IPS-18c (cell line): Measurements from ENCODE around the gene MAGI1.
A peak's percentile ranks its signal among the peaks of the same experiment; 100 is the strongest.
"Not testable (repeated sequence)": the region's sequence is repeated elsewhere in the genome, so short reads cannot be mapped to it uniquely, and the experiment has no call there.

ENCODE experiments used
- H3K4me3 ChIP-seq: 2 replicates; pipeline ENCODE4 v1.7.0; 2013; ENCODE audit warnings: low read depth, mild to moderate bottlenecking, low read length, moderate library complexity; ENCODE audit not compliant: insufficient read depth
- H3K9me3 ChIP-seq: one replicate; pipeline ENCODE4 v1.6.1; 2013; ENCODE audit warnings: mild to moderate bottlenecking, low read length, moderate library complexity; ENCODE audit not compliant: control insufficient read depth, insufficient read depth

The MAGI1 gene

GRCh38 chr3:65912647-65913046 is 126.1 kb downstream of the MAGI1 start:
- H3K9me3 ChIP-seq = no peaks in the 10 kb centered on the region
- H3K4me3 ChIP-seq = no peak overlapping the region

DNA sequence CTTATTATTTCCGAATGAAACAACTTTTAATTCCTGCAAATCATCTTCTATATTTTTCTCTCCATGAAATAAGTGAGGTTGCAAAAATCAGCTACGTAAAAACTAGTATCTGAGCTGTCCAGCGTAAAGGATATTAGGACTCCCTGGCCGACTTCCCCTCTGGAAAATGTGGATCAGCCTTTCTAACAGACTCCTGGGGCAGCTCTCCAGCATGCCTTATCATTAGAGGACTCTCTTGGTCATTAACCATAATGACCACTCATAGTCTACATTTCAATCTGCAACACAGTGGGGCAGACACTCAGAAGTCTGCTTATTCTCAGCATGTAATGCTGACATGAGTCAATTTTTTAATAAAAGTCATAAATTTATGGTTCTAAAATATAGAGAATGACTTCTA is 130.1 kb downstream of the MAGI1 start:
- H3K9me3 ChIP-seq = no peaks in the 10 kb centered on the region

DNA sequence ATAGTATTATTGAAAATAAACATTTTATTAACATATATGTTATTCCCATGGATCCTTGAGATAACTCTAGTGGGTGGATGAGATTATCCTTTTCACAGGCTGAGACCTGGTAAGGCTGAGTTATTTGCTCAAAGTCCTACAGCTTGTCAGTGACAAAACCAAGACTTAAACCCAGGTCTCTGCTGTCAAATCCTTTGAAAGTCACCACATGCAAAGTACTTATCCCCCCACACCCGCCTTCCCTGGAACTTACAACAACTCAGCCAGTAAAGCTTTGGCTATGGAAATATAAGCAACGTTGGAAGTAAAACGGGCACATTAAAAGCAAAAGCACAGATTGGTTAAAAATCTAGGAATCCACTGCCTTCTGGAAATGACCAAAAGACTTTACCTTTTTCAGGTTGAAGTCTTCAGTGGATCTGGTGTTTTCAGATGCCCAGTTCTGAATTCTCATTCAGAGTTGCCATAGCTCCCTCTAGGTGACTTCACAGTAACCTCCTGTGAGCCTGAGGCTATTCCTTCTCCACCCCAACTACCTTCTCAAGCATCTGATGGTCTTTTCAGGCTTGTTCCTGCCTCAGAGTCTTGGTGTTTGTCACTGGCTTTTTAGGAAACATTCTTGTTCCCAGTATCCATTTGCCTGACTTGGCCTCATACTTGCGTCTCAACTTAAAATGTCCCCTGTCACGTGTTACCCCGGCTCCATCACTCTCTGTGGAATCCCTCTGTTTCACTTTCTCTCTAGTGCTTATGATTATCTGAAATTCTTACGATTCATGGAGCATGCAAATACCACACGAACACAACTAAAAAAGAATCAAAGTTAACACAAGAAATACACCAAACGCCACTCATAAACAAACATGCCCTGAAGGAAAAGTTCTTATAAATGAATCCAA is 131.2 kb downstream of the MAGI1 start:
- H3K4me3 ChIP-seq = no peak overlapping the region
- H3K9me3 ChIP-seq = no peaks in the 10 kb centered on the region

More for the DNA sequence above, 130.1 kb downstream of the MAGI1 start:
- H3K4me3 ChIP-seq = no peak overlapping the region

DNA sequence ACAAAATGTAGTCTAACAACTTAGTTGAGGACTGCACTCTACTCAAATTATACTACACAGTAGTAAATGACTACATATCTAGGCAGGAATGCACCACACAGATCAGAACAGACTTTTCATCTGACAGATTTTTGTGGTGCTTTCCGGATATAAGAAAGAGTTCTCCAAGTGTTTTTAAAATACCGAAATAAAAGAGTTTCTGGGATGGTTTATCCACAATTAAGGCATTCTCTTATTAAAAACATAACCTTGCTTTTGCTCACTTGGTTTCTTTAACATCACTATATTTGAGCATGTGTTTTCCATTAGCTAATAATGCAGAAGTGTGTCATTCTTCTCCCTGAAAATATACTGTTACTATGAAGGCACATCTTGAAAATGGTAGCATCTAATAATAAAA is 132.9 kb downstream of the MAGI1 start:
- Histone ChIP-seq H3K4me3 (no peak overlapping the region), H3K9me3 (no peaks in the 10 kb centered on the region)

DNA sequence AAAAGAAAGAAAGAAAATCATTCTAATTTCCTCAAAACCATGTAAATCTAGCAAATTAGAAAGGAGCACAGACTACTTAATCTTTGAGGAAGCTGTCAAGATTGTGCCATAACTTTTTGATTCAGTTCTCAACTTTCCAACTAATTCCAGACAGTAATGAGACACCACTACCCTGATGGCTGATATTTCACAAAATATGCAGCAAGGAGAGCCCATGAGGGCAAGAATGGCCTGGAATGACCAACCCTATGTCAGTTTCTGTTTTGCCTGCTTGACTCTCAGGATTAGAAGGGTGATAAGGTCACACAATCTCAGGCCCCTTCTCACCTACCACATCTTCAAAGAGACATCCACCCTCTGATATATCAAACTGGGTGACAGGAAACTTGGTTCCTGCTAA is 134.7 kb downstream of the MAGI1 start:
- Histone ChIP-seq H3K4me3 (no peak overlapping the region), H3K9me3 (no peaks in the 10 kb centered on the region)

- Histone ChIP-seq H3K4me3 (peak overlapping the region; percentile 34; the same call in 1 of the 2 replicates), H3K9me3 (no peaks in the 10 kb centered on the region)
Observed at GRCh38 chr3:65902304-65902793, 136.4 kb downstream of the MAGI1 start.

DNA sequence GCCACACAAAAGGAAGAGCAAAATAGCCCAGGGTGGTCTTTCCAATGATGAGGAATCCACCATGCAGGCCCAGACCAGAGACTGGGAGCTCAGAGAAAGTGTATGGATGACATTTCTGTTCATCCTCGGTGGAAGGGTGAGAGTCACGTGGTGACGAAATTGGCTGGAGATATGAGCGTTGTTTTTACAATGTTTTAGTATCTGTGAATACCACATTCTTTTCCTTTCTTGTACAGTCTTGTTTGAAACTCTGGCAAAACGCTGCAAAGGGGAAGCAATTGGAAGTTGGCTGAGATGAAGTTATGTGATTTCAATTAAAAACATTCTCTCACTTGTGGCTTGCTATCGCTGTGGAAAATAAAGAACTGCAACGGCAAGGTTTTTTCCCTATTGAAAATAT is 137.5 kb downstream of the MAGI1 start:
- no peaks in the 10 kb centered on the region for H3K9me3 ChIP-seq
- no peak overlapping the region for H3K4me3 ChIP-seq

- Histone ChIP-seq H3K9me3 (no peaks in the 10 kb centered on the region), H3K4me3 (no peak overlapping the region)
Observed at GRCh38 chr3:65899226-65899625, 139.5 kb downstream of the MAGI1 start.

GRCh38 chr3:65897766-65898165 is 141.0 kb downstream of the MAGI1 start:
- Histone ChIP-seq H3K4me3 (no peak overlapping the region), H3K9me3 (no peaks in the 10 kb centered on the region)

DNA sequence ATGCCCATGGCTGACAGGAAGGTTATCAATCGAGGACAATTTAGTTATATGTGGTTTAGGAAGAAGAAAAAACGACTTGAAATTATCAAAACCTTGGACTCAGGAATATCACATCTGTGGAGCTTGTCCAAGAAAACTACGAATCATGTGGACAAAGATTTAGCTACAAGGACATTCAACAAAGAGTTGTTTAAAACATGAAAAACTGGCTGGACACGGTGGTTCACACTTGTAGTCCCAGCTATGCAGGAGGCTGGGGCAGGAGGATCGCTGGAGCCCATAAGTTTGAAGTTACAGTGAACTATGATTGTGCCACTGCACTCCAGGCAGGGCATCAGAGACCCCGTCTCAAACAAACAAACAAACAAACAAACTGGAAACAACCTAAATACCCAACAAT is 142.4 kb downstream of the MAGI1 start:
- Histone ChIP-seq H3K4me3 (no peak overlapping the region), H3K9me3 (no peaks in the 10 kb centered on the region)

GRCh38 chr3:65894679-65895453 is 143.9 kb downstream of the MAGI1 start:
- Histone ChIP-seq H3K9me3 (no peaks in the 10 kb centered on the region), H3K4me3 (no peak overlapping the region)

- no peak overlapping the region for H3K4me3 ChIP-seq
Observed at GRCh38 chr3:65894126-65894525, 144.6 kb downstream of the MAGI1 start.

GRCh38 chr3:65893631-65894030 is 145.1 kb downstream of the MAGI1 start:
- Histone ChIP-seq H3K9me3 (no peaks in the 10 kb centered on the region), H3K4me3 (no peak overlapping the region)

More at GRCh38 chr3:65894126-65894525, 144.6 kb downstream of the MAGI1 start:
- H3K9me3 ChIP-seq = no peaks in the 10 kb centered on the region

- not testable (repeated sequence) for H3K9me3 ChIP-seq, H3K4me3 ChIP-seq
Observed at GRCh38 chr3:65891477-65891876, 147.2 kb downstream of the MAGI1 start.

GRCh38 chr3:65890328-65890727 is 148.4 kb downstream of the MAGI1 start:
- Histone ChIP-seq H3K9me3 (no peaks in the 10 kb centered on the region), H3K4me3 (no peak overlapping the region)

GRCh38 chr3:65889707-65890099 is 149.0 kb downstream of the MAGI1 start:
- H3K4me3 ChIP-seq = no peak overlapping the region

DNA sequence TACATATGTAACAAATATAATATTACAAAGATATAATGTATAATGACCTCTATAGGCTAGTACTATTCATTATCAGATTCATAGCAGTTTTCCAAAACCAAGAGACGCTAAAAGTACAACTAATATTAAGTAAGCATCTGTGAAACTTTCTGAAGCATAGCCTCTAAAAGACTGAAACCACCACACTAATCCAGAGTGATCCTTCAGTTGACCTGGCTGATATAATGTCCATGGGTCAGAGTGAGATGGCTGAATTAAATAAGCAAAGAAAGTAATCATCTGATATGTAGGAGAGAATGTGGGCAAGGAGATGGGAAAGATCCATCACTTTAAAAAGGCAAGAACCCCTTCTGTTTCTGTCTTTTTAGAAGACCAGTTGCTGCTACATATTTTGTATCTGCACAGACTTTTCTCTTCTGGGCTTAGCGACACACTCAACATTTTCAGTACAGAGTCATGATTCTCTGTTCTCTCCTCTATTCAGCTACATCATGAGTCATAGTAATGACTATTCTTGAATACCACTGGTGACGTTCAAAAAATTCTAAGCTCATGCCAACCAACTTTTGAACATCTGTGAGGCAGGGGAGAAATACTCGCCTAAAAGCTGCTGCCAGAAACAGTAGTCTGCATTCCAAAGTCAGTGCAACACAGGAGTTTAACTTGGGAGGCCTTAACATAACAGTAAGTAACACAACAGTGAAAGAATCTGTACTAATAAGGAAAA is 149.6 kb downstream of the MAGI1 start:
- no peaks in the 10 kb centered on the region for H3K9me3 ChIP-seq
- no peak overlapping the region for H3K4me3 ChIP-seq

More at GRCh38 chr3:65889707-65890099, 149.0 kb downstream of the MAGI1 start:
- H3K9me3 ChIP-seq = no peaks in the 10 kb centered on the region
